GM23248 (cell line): ENCODE results near the gene TAGLN2.

ENCODE experiments used
- EZH2 ChIP-seq: fragments of 200-600 bp; sonication (generic); IDR thresholded peaks from 2 replicates; pipeline ENCODE4 v1.6.1; 2018; ENCODE audit warnings: antibody characterized with exemption, mild to moderate bottlenecking; ENCODE audit not compliant: insufficient read depth, poor library complexity, severe bottlenecking
- EZH2phosphoT487 ChIP-seq: fragments of 200-600 bp; sonication (generic); IDR thresholded peaks from 2 replicates; pipeline ENCODE4 v1.6.1; 2018; ENCODE audit warnings: antibody characterized with exemption, moderate library complexity, mild to moderate bottlenecking, low read depth; ENCODE audit not compliant: insufficient read depth

DNA sequence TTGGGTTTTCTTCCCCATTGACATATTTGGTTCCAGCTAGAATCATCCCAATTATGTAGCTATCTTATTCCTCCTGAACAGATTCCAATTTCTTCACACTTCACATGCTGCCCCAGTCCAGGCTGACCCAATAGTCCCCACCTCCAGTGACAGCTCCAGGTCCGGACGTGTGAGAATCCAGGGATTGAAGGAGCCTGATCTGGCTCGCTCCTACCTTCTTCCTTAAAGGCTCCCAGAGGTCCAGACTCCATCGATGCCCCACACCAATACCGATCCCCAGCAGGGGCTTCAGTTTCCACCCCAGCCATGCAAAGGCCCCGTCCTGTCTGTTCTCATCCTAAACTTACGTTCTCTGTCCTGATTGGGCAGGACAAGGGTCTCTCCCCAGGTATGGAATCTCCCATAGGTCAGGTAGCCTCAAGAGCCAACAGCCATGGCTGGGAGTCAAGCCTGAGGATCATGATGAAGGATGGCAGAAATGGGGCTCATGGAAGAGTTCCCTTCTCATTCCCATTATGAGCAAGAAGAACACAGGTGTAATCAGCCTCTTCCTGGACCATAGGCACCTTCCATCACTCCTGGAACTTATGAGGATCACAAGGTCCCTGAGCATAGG, 49.2 kb upstream of the TAGLN2 start:
- TF ChIP-seq EZH2 (no peak), EZH2phosphoT487 (no peak)
